Measurements from ENCODE around the gene SDR9C7.
"Not testable (repeated sequence)": the region's sequence is repeated elsewhere in the genome, so short reads cannot be mapped to it uniquely, and the experiment has no call there.

The SDR9C7 gene

GRCh38 chr12:56885316-56885715, 48.9 kb downstream of the SDR9C7 start:
- DNase-seq (ENCODE audit: low read depth) = no peak
- Histone ChIP-seq H3K36me3 (ENCODE audit: control insufficient read depth, insufficient read depth, low read length, severe bottlenecking) (no peaks in the 10 kb centered on the region), H3K9ac (ENCODE audit: low read length) (no peak overlapping the region), H3K27me3 (replicated peaks; ENCODE audit: control insufficient read depth, insufficient read depth, low read length) (no peaks in the 10 kb centered on the region), H3K9me3 (ENCODE audit: control insufficient read depth, low read length) (peaks cover 19% of the 10 kb centered on the region), H3K4me1 (ENCODE audit: control insufficient read depth, insufficient read depth, low read length) (peaks cover 6% of the 10 kb centered on the region), H3K4me3 (ENCODE audit: low read length) (no peak overlapping the region)

- no peak overlapping the region for H3K4me3 ChIP-seq (ENCODE audit: low read length)
- peaks cover 6% of the 10 kb centered on the region for H3K4me1 ChIP-seq (ENCODE audit: control insufficient read depth, insufficient read depth, low read length)
- H3K9ac ChIP-seq (ENCODE audit: low read length) = no peak overlapping the region
- H3K9me3 ChIP-seq (ENCODE audit: control insufficient read depth, low read length) = peaks cover 19% of the 10 kb centered on the region
- no peaks in the 10 kb centered on the region for H3K36me3 ChIP-seq (ENCODE audit: control insufficient read depth, insufficient read depth, low read length, severe bottlenecking)
- no peak for DNase-seq (ENCODE audit: low read depth)
- H3K27me3 ChIP-seq (replicated peaks; ENCODE audit: control insufficient read depth, insufficient read depth, low read length) = no peaks in the 10 kb centered on the region
Measured at GRCh38 chr12:56884421-56884820, 49.8 kb downstream of the SDR9C7 start.

DNA sequence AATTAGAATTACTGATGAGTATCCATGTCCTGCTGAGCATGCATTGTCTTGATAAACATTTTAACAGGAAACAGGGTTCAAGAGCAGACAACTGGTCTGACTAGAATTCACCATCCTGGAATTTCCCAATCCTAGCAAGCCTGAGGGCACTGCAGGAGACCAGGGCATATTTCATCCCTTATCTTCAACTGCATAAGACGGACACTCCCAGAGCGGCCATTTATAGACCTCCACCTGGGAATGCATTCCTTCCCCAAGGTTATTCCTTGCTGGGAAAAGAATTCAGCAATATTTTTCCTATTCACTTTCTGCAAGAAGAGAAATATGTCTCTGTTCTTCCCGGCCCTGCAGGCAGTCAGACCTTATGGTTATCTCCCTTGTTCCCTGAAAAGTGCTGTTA, 51.8 kb downstream of the SDR9C7 start:
- not testable (repeated sequence) for H3K27me3 ChIP-seq (replicated peaks; ENCODE audit: control insufficient read depth, insufficient read depth, low read length)

DNA sequence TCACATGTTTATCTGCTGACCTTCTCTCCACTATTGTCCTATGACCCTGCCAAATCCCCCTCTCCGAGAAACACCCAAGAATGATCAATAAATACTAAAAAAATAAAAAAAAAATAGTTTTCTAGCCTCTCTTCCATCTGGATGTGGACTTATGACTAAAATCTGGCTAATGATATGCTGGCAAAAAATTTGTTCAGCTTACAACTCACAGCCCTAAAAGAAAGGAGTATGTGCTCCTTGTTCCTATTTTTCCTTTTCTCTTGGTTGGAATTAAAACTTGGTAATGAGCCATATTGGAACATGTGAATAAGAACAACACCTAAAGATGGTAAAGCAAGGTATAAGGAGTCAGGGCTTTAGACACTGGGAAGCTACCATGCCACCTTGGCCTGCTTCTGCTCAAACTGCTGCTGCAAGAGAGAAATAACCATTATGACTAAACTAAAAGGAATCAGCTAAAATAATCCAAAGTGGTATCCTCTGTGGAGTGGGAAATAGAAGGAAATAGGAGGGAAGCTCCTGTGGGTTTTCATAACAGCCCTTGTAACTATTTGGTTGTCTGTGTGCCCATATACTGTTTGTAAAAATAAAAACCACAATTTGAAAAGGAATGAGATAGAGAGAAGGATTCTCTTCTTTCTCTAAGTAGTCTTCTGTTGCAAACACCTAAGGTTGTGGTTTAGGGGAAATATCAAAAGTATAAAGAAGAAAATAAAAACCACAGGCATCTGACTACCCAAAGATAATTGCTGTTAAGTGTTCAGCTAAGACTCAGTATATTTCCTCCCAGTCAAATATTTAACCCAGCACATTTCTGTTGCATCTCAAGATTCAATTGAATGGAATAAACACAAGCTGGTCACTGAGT, 53.8 kb downstream of the SDR9C7 start:
- H3K27me3 ChIP-seq (replicated peaks; ENCODE audit: control insufficient read depth, insufficient read depth, low read length) = peaks cover under 1% of the 10 kb centered on the region
- H3K9ac ChIP-seq (ENCODE audit: low read length) = no peak overlapping the region
- H3K4me3 ChIP-seq (ENCODE audit: low read length) = no peak overlapping the region
- no peaks in the 10 kb centered on the region for H3K36me3 ChIP-seq (ENCODE audit: control insufficient read depth, insufficient read depth, low read length, severe bottlenecking)
- H3K4me1 ChIP-seq (ENCODE audit: control insufficient read depth, insufficient read depth, low read length) = peaks cover 8% of the 10 kb centered on the region
- DNase-seq (ENCODE audit: low read depth) = no peak
- peaks cover 8% of the 10 kb centered on the region for H3K9me3 ChIP-seq (ENCODE audit: control insufficient read depth, low read length)

More for the DNA sequence above, 51.8 kb downstream of the SDR9C7 start:
- H3K4me3 ChIP-seq (ENCODE audit: low read length); H3K36me3 ChIP-seq (ENCODE audit: control insufficient read depth, insufficient read depth, low read length, severe bottlenecking); DNase-seq (ENCODE audit: low read depth); H3K4me1 ChIP-seq (ENCODE audit: control insufficient read depth, insufficient read depth, low read length); H3K9ac ChIP-seq (ENCODE audit: low read length): not testable (repeated sequence)
- H3K9me3 ChIP-seq (ENCODE audit: control insufficient read depth, low read length) = peaks cover 19% of the 10 kb centered on the region

DNA sequence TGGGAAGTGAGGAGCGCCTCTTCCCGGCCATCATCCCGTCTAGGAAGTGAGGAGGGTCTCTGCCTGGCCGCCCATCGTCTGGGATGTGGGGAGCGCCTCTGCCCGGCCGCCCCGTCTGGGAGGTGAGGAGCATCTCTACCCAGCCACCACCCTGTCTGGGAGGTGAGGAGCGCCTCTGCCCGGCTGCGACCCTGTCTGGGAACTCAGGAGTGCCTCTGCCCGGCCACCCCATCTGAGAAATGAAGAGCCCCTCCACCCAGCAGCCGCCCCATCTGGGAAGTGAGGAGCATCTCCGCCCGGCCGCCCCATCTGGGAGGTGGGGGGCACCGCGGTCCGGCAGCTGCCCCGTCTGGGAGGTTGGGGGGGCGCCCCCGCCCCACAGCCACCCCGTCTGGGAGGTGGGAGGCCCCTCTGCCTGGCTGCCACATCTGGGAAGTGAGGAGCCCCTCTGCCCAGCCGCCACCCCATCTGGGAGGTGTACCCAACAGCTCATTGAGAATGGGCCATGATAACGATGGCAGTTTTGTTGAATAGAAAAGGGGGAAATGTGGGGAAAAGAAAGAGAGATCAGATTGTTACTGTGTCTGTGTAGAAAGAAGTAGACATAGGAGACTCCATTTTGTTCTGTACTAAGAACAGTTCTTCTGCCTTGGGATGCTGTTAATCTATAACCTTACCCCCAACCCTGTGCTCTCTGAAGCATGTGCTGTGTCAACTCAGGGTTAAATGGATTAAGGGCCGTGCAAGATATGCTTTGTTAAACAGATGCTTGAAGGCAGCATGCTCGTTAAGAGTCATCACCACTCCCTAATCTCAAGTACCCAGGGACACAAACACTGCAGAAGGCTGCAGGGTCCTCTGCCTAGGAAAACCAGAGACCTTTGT, 54.7 kb downstream of the SDR9C7 start:
- not testable (repeated sequence) for H3K4me1 ChIP-seq (ENCODE audit: control insufficient read depth, insufficient read depth, low read length); DNase-seq (ENCODE audit: low read depth); H3K36me3 ChIP-seq (ENCODE audit: control insufficient read depth, insufficient read depth, low read length, severe bottlenecking); H3K9ac ChIP-seq (ENCODE audit: low read length); H3K27me3 ChIP-seq (replicated peaks; ENCODE audit: control insufficient read depth, insufficient read depth, low read length); H3K9me3 ChIP-seq (ENCODE audit: control insufficient read depth, low read length); H3K4me3 ChIP-seq (ENCODE audit: low read length)

- no peak overlapping the region for H3K4me3 ChIP-seq (ENCODE audit: low read length)
- peaks cover 11% of the 10 kb centered on the region for H3K27me3 ChIP-seq (replicated peaks; ENCODE audit: control insufficient read depth, insufficient read depth, low read length)
- no peak for DNase-seq (ENCODE audit: low read depth)
- peaks cover 2% of the 10 kb centered on the region for H3K4me1 ChIP-seq (ENCODE audit: control insufficient read depth, insufficient read depth, low read length)
- peaks cover 7% of the 10 kb centered on the region for H3K9me3 ChIP-seq (ENCODE audit: control insufficient read depth, low read length)
- H3K9ac ChIP-seq (ENCODE audit: low read length) = no peak overlapping the region
- H3K36me3 ChIP-seq (ENCODE audit: control insufficient read depth, insufficient read depth, low read length, severe bottlenecking) = no peaks in the 10 kb centered on the region
Measured at GRCh38 chr12:56878010-56878339, 56.2 kb downstream of the SDR9C7 start.

DNA sequence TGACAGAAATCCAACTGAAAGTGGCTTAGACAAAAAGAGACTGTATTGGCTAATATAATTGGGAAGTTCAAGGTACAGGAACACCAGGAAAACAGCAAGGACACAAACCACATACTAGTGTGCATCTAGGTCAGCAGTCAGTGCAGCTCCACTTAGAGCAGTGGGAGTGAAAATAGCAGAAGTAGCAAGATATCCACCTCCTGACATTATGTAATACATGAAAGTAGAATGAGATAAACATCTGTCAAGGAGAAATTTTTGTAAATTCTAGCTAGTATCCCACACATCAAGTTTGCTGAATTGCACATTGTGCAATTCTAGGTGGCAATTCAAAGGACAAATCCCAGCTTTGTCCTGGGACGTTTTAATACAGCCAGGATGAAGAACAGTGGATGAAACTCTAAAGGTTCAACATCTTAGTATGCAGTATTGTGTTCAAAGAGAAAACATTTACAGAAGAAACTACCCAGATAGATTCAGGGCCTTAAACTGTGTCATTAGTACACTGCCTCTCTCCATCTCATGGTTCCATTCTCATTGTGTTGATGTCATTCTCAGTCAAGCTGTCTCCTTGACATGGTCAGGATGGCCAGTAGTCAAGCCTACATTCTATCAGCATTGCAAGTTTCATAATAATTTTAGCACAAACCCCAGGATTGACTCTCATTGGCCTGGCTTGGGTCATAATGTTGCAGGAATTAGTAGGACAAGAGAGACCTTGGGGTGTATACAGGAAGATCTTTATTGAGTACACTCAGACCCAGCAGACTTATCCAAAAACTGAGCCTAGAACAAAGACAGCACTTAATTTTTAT, 56.8 kb downstream of the SDR9C7 start:
- no peak overlapping the region for H3K4me3 ChIP-seq (ENCODE audit: low read length)
- no peak for DNase-seq (ENCODE audit: low read depth)

DNA sequence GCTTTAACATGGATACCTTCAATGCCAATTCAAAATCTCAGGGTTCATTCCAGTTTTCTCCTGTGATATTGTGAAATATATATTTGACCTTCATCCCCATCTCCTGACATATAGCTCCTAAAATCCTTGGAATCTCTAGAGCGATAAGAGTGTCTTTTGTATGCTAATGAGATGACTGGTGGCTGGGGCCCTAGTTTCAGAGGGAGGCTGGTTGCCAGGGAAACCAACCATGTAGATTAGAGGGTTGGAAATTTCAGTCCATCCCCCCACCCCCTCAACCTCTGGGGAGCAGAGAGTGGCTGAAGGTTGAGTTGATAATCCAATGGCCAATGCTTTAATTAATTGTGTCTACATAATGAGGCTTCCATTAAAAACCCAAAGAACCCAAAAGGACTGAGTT, 59.4 kb downstream of the SDR9C7 start:
- Histone ChIP-seq H3K27me3 (replicated peaks; ENCODE audit: control insufficient read depth, insufficient read depth, low read length) (peaks cover 18% of the 10 kb centered on the region), H3K9ac (ENCODE audit: low read length) (no peak overlapping the region), H3K36me3 (ENCODE audit: control insufficient read depth, insufficient read depth, low read length, severe bottlenecking) (no peaks in the 10 kb centered on the region), H3K9me3 (ENCODE audit: control insufficient read depth, low read length) (no peaks in the 10 kb centered on the region), H3K4me3 (ENCODE audit: low read length) (no peak overlapping the region), H3K4me1 (ENCODE audit: control insufficient read depth, insufficient read depth, low read length) (peaks cover 2% of the 10 kb centered on the region)
- no peak for DNase-seq (ENCODE audit: low read depth)

More for the DNA sequence above, 56.8 kb downstream of the SDR9C7 start:
- no peak overlapping the region for H3K9ac ChIP-seq (ENCODE audit: low read length)
- H3K27me3 ChIP-seq (replicated peaks; ENCODE audit: control insufficient read depth, insufficient read depth, low read length) = peaks cover 11% of the 10 kb centered on the region
- H3K36me3 ChIP-seq (ENCODE audit: control insufficient read depth, insufficient read depth, low read length, severe bottlenecking) = no peaks in the 10 kb centered on the region
- peaks cover 2% of the 10 kb centered on the region for H3K4me1 ChIP-seq (ENCODE audit: control insufficient read depth, insufficient read depth, low read length)
- H3K9me3 ChIP-seq (ENCODE audit: control insufficient read depth, low read length) = peaks cover 5% of the 10 kb centered on the region

- Histone ChIP-seq H3K4me3 (ENCODE audit: low read length) (no peak overlapping the region), H3K9me3 (ENCODE audit: control insufficient read depth, low read length) (no peaks in the 10 kb centered on the region), H3K27me3 (replicated peaks; ENCODE audit: control insufficient read depth, insufficient read depth, low read length) (peaks cover 18% of the 10 kb centered on the region), H3K4me1 (ENCODE audit: control insufficient read depth, insufficient read depth, low read length) (peaks cover 2% of the 10 kb centered on the region), H3K9ac (ENCODE audit: low read length) (no peak overlapping the region), H3K36me3 (ENCODE audit: control insufficient read depth, insufficient read depth, low read length, severe bottlenecking) (no peaks in the 10 kb centered on the region)
- no peak for DNase-seq (ENCODE audit: low read depth)
Measured at GRCh38 chr12:56873382-56873781, 60.8 kb downstream of the SDR9C7 start.
